WTC11 (cell line): Measurements from ENCODE around the gene NFATC3. TPM values are rescaled to one million over a fixed set of nuclear protein-coding genes. Genes with fewer than 3 reads are reported as not detected.

ENCODE experiments used
- ATAC-seq: fragments of 200-7000 bp; cut with Tn5 transposase; 2 replicates; pipeline ENCODE4 v1.10.0; 2021; ENCODE audit warnings: mild to moderate bottlenecking, moderate library complexity
- CTCF ChIA-PET: fragments of 300-600 bp; sonication (Branson Sonifier 250); formaldehyde crosslinking; loops from one replicate; lab custom pipeline; 2021; ENCODE audit warnings: antibody characterized with exemption; lab: Charles Lee
- POLR2A ChIA-PET: fragments of 350-600 bp; sonication (Branson Sonifier 250); formaldehyde crosslinking; loops from one replicate; lab custom pipeline; 2021; ENCODE audit warnings: antibody characterized with exemption; lab: Charles Lee
- DNase-seq: peaks from one replicate; pipeline ENCODE4 v3.0.0; 2021; ENCODE audit warnings: low spot score
- H3K27ac Mint-ChIP-seq: 2 replicates; pipeline ENCODE4 v1.8.0; 2021; ENCODE audit warnings: mixed read lengths
- H3K27me3 Mint-ChIP-seq: 2 replicates; pipeline ENCODE4 v1.8.0; 2021; ENCODE audit warnings: low read depth, mild to moderate bottlenecking, moderate library complexity, mixed read lengths
- H3K36me3 Mint-ChIP-seq: 2 replicates; pipeline ENCODE4 v1.8.0; 2021; ENCODE audit warnings: mixed read lengths
- H3K4me1 Mint-ChIP-seq: 2 replicates; pipeline ENCODE4 v1.8.0; 2022; ENCODE audit warnings: mixed read lengths
- H3K4me3 Mint-ChIP-seq: 2 replicates; pipeline ENCODE4 v1.8.0; 2021; ENCODE audit warnings: mild to moderate bottlenecking, moderate library complexity, mixed read lengths
- H3K9me3 Mint-ChIP-seq: 2 replicates; pipeline ENCODE4 v1.8.0; 2021; ENCODE audit warnings: mixed read lengths
- ATF2 ChIP-seq: sonication (generic); formaldehyde crosslinking; IDR thresholded peaks from 2 replicates; pipeline ENCODE4 v1.8.1; 2022; ENCODE audit warnings: low read depth, missing genetic modification reagents, borderline replicate concordance
- CREB1 ChIP-seq: sonication (generic); formaldehyde crosslinking; IDR thresholded peaks from 2 replicates; pipeline ENCODE4 v1.8.0; 2023; ENCODE audit warnings: mild to moderate bottlenecking, missing genetic modification reagents
- EMX1 ChIP-seq: fragments of 250-450 bp; sonication (Bioruptor Pico); IDR thresholded peaks from 2 replicates; pipeline ENCODE4 v1.8.0; 2021; ENCODE audit warnings: mild to moderate bottlenecking
- FOXJ3 ChIP-seq: sonication (generic); formaldehyde crosslinking; IDR thresholded peaks from 2 replicates; pipeline ENCODE4 v1.9.0; 2021; ENCODE audit warnings: missing genetic modification reagents, mild to moderate bottlenecking, borderline replicate concordance
- GTF2I ChIP-seq: fragments of 250-450 bp; sonication (Bioruptor Pico); conservative IDR thresholded peaks from 2 replicates; pipeline ENCODE4 v1.4.0; 2021; ENCODE audit warnings: mild to moderate bottlenecking
- HMGA2 ChIP-seq: fragments of 250-450 bp; sonication (Bioruptor Pico); IDR thresholded peaks from 2 replicates; pipeline ENCODE4 v1.4.0; 2021; ENCODE audit warnings: mild to moderate bottlenecking, moderate library complexity
- HMGXB4 ChIP-seq: sonication (generic); formaldehyde crosslinking; IDR thresholded peaks from 2 replicates; pipeline ENCODE4 v1.8.1; 2023; ENCODE audit warnings: mild to moderate bottlenecking, moderate library complexity, missing genetic modification reagents
- IRF1 ChIP-seq: sonication (generic); formaldehyde crosslinking; IDR thresholded peaks from 2 replicates; pipeline ENCODE4 v1.8.0; 2023; ENCODE audit warnings: missing genetic modification reagents
- KAT7 ChIP-seq: sonication (generic); formaldehyde crosslinking; IDR thresholded peaks from 2 replicates; pipeline ENCODE4 v1.8.1; 2023; ENCODE audit warnings: missing genetic modification reagents, mild to moderate bottlenecking, borderline replicate concordance
- NFE2L1 ChIP-seq: sonication (generic); formaldehyde crosslinking; IDR thresholded peaks from 2 replicates; pipeline ENCODE4 v1.8.1; 2023; ENCODE audit warnings: missing genetic modification reagents
- NR2C2 ChIP-seq: sonication (generic); formaldehyde crosslinking; IDR thresholded peaks from 2 replicates; pipeline ENCODE4 v1.8.0; 2022; ENCODE audit warnings: mild to moderate bottlenecking, missing genetic modification reagents
- PRDM15 ChIP-seq: sonication (generic); formaldehyde crosslinking; IDR thresholded peaks from 2 replicates; pipeline ENCODE4 v1.8.0; 2022; ENCODE audit warnings: missing genetic modification reagents
- PREB ChIP-seq: sonication (generic); formaldehyde crosslinking; IDR thresholded peaks from 2 replicates; pipeline ENCODE4 v1.8.1; 2022; ENCODE audit warnings: mild to moderate bottlenecking, missing genetic modification reagents, moderate library complexity, borderline replicate concordance
- SMAD3 ChIP-seq: sonication (generic); formaldehyde crosslinking; IDR thresholded peaks from 2 replicates; pipeline ENCODE4 v1.8.0; 2022; ENCODE audit warnings: missing genetic modification reagents, mild to moderate bottlenecking, borderline replicate concordance
- SOX15 ChIP-seq: fragments of 250-450 bp; sonication (Bioruptor Pico); IDR thresholded peaks from 2 replicates; pipeline ENCODE4 v1.9.0; 2021; ENCODE audit warnings: mild to moderate bottlenecking
- SP1 ChIP-seq: sonication (generic); formaldehyde crosslinking; conservative IDR thresholded peaks from 2 replicates; pipeline ENCODE4 v1.8.1; 2022; ENCODE audit warnings: missing genetic modification reagents
- TCF7 ChIP-seq: sonication (generic); formaldehyde crosslinking; IDR thresholded peaks from 2 replicates; pipeline ENCODE4 v1.8.0; 2022; ENCODE audit warnings: mild to moderate bottlenecking, low read depth, missing genetic modification reagents, moderate library complexity
- TP53 ChIP-seq: sonication (generic); formaldehyde crosslinking; IDR thresholded peaks from 2 replicates; pipeline ENCODE4 v1.8.1; 2023; ENCODE audit warnings: mild to moderate bottlenecking, missing genetic modification reagents
- ZNF416 ChIP-seq: fragments of 250-450 bp; sonication (Bioruptor Pico); IDR thresholded peaks from 2 replicates; pipeline ENCODE4 v1.9.0; 2021; ENCODE audit warnings: mild to moderate bottlenecking, inconsistent platforms
- total RNA-seq: library from RNA; stranded (reverse); gene quantifications from 3 replicates; pipeline ENCODE4 v1.2.3, GENCODE V29; 2021
- TF ChIP-seq, protein P1 (sequence below): sonication (generic); formaldehyde crosslinking; IDR thresholded peaks from 2 replicates; pipeline ENCODE4 v1.8.0; 2022; ENCODE audit warnings: mild to moderate bottlenecking, missing genetic modification reagents

NFATC3 gene
- total RNA-seq, 1 experiment from 2014 or later, result 34.6 TPM

DNA sequence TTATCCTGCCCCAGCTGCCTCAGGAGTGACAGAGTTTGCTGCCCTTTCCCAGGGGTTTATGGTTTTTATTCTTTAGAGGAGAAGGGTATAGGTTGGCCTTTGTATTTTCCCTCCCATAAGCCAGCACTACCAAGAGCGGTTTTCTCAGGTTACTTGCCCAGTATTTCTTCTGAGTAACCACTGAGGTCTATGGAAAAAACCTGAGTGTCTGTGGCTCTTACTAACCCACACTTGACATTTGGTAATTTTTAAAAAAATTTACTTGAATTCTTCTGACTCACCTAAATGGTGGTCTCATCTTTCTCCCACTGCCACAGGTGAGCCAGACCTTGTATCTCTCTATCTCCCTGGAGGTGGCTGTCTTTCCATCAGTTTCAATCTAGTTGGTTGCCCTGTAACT is 185.2 kb downstream of the NFATC3 start:
- H3K9me3 Mint-ChIP-seq, result no peaks in the 10 kb centered on the region
- ChIA-PET POLR2A (interaction anchor here (0.6 kb wide), 1 partner anchor 30 kb away, joined by 4 read pairs; no protein-coding TSS in a partner anchor), CTCF (no interaction called here)
- H3K4me3 Mint-ChIP-seq, result no peak overlapping the region
- no peak for TF ChIP-seq NR2C2 (CRISPR knock-in tag)
- TF ChIP-seq ZNF416 (CRISPR knock-in tag), result no peak
- no peak for TF ChIP-seq EMX1 (CRISPR knock-in tag)
- no peak for TF ChIP-seq NFE2L1 (CRISPR knock-in tag)
- no peak for TF ChIP-seq FOXJ3
- TF ChIP-seq GTF2I (CRISPR knock-in tag), result no peak
- no peak for TF ChIP-seq SP1 (CRISPR knock-in tag)
- no peak for TF ChIP-seq PREB (CRISPR knock-in tag)
- no peak for TF ChIP-seq SOX15 (CRISPR knock-in tag)
- no peak for TF ChIP-seq CREB1 (CRISPR knock-in tag)
- no peak for TF ChIP-seq TP53
- TF ChIP-seq TCF7 (CRISPR knock-in tag), result no peak
- H3K4me1 Mint-ChIP-seq, result peaks cover 27% of the 10 kb centered on the region
- H3K27ac Mint-ChIP-seq, result no peak overlapping the region
- ATAC-seq (no peak), DNase-seq (no peak)
- no peaks in the 10 kb centered on the region; the same call in 1 of the 2 replicates for H3K27me3 Mint-ChIP-seq
- peaks cover 12% of the 10 kb centered on the region for H3K36me3 Mint-ChIP-seq

- CTCF ChIA-PET, result interaction anchor here (1.4 to 2.8 kb wide), 3 partner anchors 9 to 38 kb away, joined by 4 to 12 read pairs (median 8); partner anchors contain the start of genes PRMT7, SLC7A6 and SLC7A6OS
These were observed 187.5 kb downstream of the NFATC3 start for GRCh38 chr16:68272507-68273209.

DNA sequence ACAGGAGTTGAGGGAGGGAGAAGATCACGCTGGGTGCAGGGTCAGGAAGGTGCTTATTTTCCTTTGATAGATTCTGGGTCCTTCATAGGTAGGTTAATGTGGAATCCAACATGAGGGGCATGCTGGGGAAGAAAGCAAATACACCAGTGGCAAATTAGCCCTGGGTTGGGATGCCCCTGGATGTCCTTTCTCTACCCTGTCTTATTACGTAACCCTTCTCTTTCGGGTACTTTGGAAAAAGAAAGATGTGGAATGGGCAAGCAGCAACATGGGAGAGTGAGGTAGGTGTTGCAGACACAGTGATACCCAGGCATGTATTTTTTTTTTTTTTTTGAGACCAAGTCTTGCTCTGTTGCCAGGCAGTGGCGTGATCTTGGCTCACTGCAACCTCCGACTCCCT is 188.3 kb downstream of the NFATC3 start:
- peak overlapping the region; percentile 23; the same call in 1 of the 2 replicates for H3K27ac Mint-ChIP-seq
- H3K4me3 Mint-ChIP-seq, result no peak overlapping the region
- no peaks in the 10 kb centered on the region for H3K9me3 Mint-ChIP-seq
- ChIA-PET CTCF (interaction anchor here (1.4 to 2.8 kb wide), 4 partner anchors 9 to 37 kb away, joined by 4 to 12 read pairs (median 8); partner anchors contain the start of genes PRMT7, SLC7A6 and SLC7A6OS), POLR2A (no interaction called here)
- peaks cover 14% of the 10 kb centered on the region for H3K36me3 Mint-ChIP-seq
- peaks cover 8% of the 10 kb centered on the region for H3K4me1 Mint-ChIP-seq
- DNase-seq (no peak), ATAC-seq (no peak)
- TF ChIP-seq SMAD3 (no peak), KAT7 (no peak), PRDM15 (CRISPR knock-in tag) (no peak), ATF2 (CRISPR knock-in tag) (no peak), HMGA2 (CRISPR knock-in tag) (no peak)
- TF ChIP-seq, protein P1, sequence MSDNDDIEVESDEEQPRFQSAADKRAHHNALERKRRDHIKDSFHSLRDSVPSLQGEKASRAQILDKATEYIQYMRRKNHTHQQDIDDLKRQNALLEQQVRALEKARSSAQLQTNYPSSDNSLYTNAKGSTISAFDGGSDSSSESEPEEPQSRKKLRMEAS (CRISPR knock-in tag), result no peak
- H3K27me3 Mint-ChIP-seq, result no peaks in the 10 kb centered on the region

More at GRCh38 chr16:68272507-68273209, 187.5 kb downstream of the NFATC3 start:
- H3K36me3 Mint-ChIP-seq, result peaks cover 14% of the 10 kb centered on the region
- no peak overlapping the region for H3K4me3 Mint-ChIP-seq
- no peak overlapping the region for H3K27ac Mint-ChIP-seq
- no peaks in the 10 kb centered on the region for H3K9me3 Mint-ChIP-seq
- POLR2A ChIA-PET, result no interaction called here
- no peaks in the 10 kb centered on the region for H3K27me3 Mint-ChIP-seq
- TF ChIP-seq HMGXB4 (CRISPR knock-in tag) (no peak), IRF1 (CRISPR knock-in tag) (no peak)
- TF ChIP-seq, all 79 proteins: peak for 0
- DNase-seq, result no peak
- H3K4me1 Mint-ChIP-seq, result peaks cover 16% of the 10 kb centered on the region
- ATAC-seq, result no peak
